ENCODE results near the gene KANSL1.

DNA sequence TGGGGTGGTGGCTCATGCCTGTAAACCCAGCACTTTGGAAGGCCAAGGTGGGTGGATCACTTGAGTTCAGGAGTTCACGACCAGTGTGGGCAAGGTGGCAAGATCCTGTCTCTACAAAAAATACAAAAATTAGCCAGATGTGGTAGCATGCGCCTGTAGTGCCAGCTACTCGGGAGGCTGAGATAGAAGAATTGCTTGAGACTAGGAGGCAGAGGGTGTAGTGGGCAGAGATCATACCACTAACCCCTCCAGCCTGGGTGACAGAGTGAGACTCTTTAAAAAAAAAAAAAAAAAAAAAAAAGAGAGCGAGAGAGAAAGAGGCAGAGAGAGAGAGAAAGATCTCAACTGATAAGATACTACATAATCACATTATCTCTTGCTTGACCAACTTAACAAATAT is 45.9 kb downstream of the KANSL1 start:
- TF ChIP-seq, protein P1, sequence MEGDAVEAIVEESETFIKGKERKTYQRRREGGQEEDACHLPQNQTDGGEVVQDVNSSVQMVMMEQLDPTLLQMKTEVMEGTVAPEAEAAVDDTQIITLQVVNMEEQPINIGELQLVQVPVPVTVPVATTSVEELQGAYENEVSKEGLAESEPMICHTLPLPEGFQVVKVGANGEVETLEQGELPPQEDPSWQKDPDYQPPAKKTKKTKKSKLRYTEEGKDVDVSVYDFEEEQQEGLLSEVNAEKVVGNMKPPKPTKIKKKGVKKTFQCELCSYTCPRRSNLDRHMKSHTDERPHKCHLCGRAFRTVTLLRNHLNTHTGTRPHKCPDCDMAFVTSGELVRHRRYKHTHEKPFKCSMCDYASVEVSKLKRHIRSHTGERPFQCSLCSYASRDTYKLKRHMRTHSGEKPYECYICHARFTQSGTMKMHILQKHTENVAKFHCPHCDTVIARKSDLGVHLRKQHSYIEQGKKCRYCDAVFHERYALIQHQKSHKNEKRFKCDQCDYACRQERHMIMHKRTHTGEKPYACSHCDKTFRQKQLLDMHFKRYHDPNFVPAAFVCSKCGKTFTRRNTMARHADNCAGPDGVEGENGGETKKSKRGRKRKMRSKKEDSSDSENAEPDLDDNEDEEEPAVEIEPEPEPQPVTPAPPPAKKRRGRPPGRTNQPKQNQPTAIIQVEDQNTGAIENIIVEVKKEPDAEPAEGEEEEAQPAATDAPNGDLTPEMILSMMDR (IDR thresholded peaks at IDR 0.05): no peak
- TF ChIP-seq POLR2AphosphoS5 (IDR thresholded peaks at IDR 0.05; ENCODE audit: low read depth, low read length): no peak
- TF ChIP-seq, protein P2, sequence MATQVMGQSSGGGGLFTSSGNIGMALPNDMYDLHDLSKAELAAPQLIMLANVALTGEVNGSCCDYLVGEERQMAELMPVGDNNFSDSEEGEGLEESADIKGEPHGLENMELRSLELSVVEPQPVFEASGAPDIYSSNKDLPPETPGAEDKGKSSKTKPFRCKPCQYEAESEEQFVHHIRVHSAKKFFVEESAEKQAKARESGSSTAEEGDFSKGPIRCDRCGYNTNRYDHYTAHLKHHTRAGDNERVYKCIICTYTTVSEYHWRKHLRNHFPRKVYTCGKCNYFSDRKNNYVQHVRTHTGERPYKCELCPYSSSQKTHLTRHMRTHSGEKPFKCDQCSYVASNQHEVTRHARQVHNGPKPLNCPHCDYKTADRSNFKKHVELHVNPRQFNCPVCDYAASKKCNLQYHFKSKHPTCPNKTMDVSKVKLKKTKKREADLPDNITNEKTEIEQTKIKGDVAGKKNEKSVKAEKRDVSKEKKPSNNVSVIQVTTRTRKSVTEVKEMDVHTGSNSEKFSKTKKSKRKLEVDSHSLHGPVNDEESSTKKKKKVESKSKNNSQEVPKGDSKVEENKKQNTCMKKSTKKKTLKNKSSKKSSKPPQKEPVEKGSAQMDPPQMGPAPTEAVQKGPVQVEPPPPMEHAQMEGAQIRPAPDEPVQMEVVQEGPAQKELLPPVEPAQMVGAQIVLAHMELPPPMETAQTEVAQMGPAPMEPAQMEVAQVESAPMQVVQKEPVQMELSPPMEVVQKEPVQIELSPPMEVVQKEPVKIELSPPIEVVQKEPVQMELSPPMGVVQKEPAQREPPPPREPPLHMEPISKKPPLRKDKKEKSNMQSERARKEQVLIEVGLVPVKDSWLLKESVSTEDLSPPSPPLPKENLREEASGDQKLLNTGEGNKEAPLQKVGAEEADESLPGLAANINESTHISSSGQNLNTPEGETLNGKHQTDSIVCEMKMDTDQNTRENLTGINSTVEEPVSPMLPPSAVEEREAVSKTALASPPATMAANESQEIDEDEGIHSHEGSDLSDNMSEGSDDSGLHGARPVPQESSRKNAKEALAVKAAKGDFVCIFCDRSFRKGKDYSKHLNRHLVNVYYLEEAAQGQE (IDR thresholded peaks at IDR 0.05; ENCODE audit: insufficient read depth in 1 of 2, low read depth in 2 of 2, low read length in 1 of 2): no peak
- no peak for TF ChIP-seq SIN3A (IDR thresholded peaks at IDR 0.05; ENCODE audit: borderline replicate concordance, insufficient read depth, low read depth, low read length)
- no peak for TF ChIP-seq TCF7L2 (IDR thresholded peaks at IDR 0.05; ENCODE audit: low read depth, low read length)
